IgD-negative memory B cell (primary cell): ENCODE data around the gene MRPS23. TPM values are rescaled to one million over a fixed set of nuclear protein-coding genes. Genes with fewer than 3 reads are reported as not detected.

Experiments used
- polyA plus RNA-seq: library from polyadenylated mRNA; unstranded; fragments of 300-500 nt; fragmentation: Illumina TruSeq; gene quantifications from one replicate; pipeline ENCODE4 v1.2.3, GENCODE V29; 2021

Gene MRPS23
- polyA plus RNA-seq, 1 donor from 2014 or later, result 42.9 TPM

Other genes with a start within 250 kb of the MRPS23 start
- not detected for gene CCDC182, start 104.7 kb downstream of the MRPS23 start, polyA plus RNA-seq
- gene CUEDC1, start 105.4 kb upstream of the MRPS23 start, polyA plus RNA-seq, result not detected
- gene VEZF1, start 138.2 kb upstream of the MRPS23 start, polyA plus RNA-seq, result 38.3 TPM
- gene SRSF1, start 157.2 kb upstream of the MRPS23 start, polyA plus RNA-seq, result 57.3 TPM
- 0.55 TPM for gene DYNLL2, start 233.4 kb upstream of the MRPS23 start, polyA plus RNA-seq